ENCODE measurements around the gene GGA1.

DNA sequence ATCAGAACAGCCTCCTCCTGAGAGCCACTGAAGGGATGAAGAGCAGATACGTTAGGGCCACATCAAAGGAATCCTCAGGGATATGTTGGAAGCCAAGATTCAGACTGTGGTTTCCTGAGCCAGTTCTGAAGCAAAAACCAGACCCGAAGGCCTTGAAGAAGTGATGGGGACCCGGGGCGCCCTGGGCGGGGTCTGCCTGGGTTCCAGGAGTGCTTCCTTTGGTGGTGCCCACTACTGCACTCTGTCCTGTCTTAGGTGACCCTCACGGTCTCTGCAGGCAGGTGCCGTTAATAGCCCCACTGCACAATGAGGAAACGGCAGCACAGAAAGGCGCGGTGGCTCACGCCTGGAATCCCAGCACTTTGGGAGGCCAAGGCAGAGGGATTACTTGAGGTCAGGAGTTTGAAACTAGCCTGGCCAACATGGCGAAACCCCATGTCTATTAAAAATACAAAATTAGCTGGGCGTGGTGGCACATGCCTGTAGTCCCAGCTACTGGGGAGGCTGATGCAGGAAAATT is 18.0 kb downstream of the GGA1 start:
- TF ChIP-seq MAZ (IDR thresholded peaks at IDR 0.05; ENCODE audit: borderline replicate concordance, low read depth, low read length) (no peak), POLR2A (IDR thresholded peaks at IDR 0.05; ENCODE audit: low read depth, low read length) (no peak), CHD1 (IDR thresholded peaks at IDR 0.05; ENCODE audit: low read depth, low read length) (no peak), FOS (IDR thresholded peaks at IDR 0.05; ENCODE audit: low read depth, low read length) (no peak), MXI1 (IDR thresholded peaks at IDR 0.05; ENCODE audit: borderline replicate concordance, low read depth, low read length) (no peak), RCOR1 (IDR thresholded peaks at IDR 0.05; ENCODE audit: insufficient replicate concordance, low read length) (no peak)
- TF ChIP-seq, protein P1, sequence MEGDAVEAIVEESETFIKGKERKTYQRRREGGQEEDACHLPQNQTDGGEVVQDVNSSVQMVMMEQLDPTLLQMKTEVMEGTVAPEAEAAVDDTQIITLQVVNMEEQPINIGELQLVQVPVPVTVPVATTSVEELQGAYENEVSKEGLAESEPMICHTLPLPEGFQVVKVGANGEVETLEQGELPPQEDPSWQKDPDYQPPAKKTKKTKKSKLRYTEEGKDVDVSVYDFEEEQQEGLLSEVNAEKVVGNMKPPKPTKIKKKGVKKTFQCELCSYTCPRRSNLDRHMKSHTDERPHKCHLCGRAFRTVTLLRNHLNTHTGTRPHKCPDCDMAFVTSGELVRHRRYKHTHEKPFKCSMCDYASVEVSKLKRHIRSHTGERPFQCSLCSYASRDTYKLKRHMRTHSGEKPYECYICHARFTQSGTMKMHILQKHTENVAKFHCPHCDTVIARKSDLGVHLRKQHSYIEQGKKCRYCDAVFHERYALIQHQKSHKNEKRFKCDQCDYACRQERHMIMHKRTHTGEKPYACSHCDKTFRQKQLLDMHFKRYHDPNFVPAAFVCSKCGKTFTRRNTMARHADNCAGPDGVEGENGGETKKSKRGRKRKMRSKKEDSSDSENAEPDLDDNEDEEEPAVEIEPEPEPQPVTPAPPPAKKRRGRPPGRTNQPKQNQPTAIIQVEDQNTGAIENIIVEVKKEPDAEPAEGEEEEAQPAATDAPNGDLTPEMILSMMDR (conservative IDR thresholded peaks at IDR 0.05; ENCODE audit: low read depth, low read length), result no peak

All from IMR-90 (cell line).